H1 (cell line): ENCODE measurements around the gene CHP2. TPM values are rescaled to one million over a fixed set of nuclear protein-coding genes. Genes with fewer than 3 reads are reported as not detected.

ENCODE experiments used
- FOSL1 ChIP-seq: IDR thresholded peaks from 2 replicates; pipeline ENCODE4 v1.6.1; 2011; ENCODE audit warnings: mild to moderate bottlenecking, low read depth, low read length, moderate library complexity; ENCODE audit not compliant: insufficient read depth
- GABPA ChIP-seq: IDR thresholded peaks from 2 replicates; pipeline ENCODE4 v1.6.1; 2011; ENCODE audit warnings: mild to moderate bottlenecking, low read length, moderate library complexity, borderline replicate concordance; ENCODE audit not compliant: insufficient read depth
- JUN ChIP-seq: IDR thresholded peaks from 2 replicates; pipeline ENCODE4 v1.6.1; 2011; ENCODE audit warnings: low read depth, mild to moderate bottlenecking, improper control_type of control experiment, low read length
- KDM5A ChIP-seq: fragments of 200-600 bp; IDR thresholded peaks from 2 replicates; pipeline ENCODE4 v1.7.1; 2012; ENCODE audit warnings: mild to moderate bottlenecking, low read length, inconsistent platforms, mixed read lengths
- RBBP5 ChIP-seq: IDR thresholded peaks from 2 replicates; pipeline ENCODE4 v1.7.1; 2012; ENCODE audit warnings: low read depth, mild to moderate bottlenecking, inconsistent platforms, low read length, moderate library complexity, borderline replicate concordance
- polyA plus RNA-seq, 7 experiments: library from polyadenylated mRNA; depleted of rRNA in 3 of 7; stranded (reverse) in 5 of 7; unstranded in 2 of 7; fragments of >200 nt in 5 of 7; fragments of 200-250 nt in 2 of 7; gene quantifications; 1 replicate in 5 of 7; 2 replicates in 1 of 7; 4 replicates in 1 of 7; pipeline versions ENCODE4 v1.2.1 to v1.2.3, GENCODE V29; 2011 to 2013; ENCODE audit warnings: missing spikeins in 2 of 7, mixed read lengths in 2 of 7
- total RNA-seq: library from RNA; stranded (reverse); fragmentation: NEBNext Ultra II Directional; extraction: Animal tissue kit (Norgen Biotek cat#: 25700); gene quantifications from 2 replicates; pipeline ENCODE4 v1.2.1, GENCODE V29; 2021
- TF ChIP-seq, protein P1 (sequence below): fragments of 300-600 bp; sonication (generic); IDR thresholded peaks from 2 replicates; pipeline ENCODE4 v1.7.1; 2012; ENCODE audit warnings: low read length, moderate library complexity, mild to moderate bottlenecking, inconsistent platforms; ENCODE audit not compliant: insufficient replicate concordance
- TF ChIP-seq, protein P2 (sequence below), 3 experiments: IDR thresholded peaks; 1 replicate in 2 of 3; 2 replicates in 1 of 3; pipeline versions ENCODE4 v1.5.1 to v1.6.1; 2011; ENCODE audit warnings: low read length in 3 of 3, mild to moderate bottlenecking in 3 of 3, inconsistent platforms in 2 of 3, low read depth in 1 of 3, moderate library complexity in 1 of 3; ENCODE audit not compliant: insufficient read depth in 1 of 3; ENCODE audit errors: control extremely low read depth in 1 of 3

CHP2 gene
- total and polyA plus RNA-seq, 2 of the 8 experiments (the other 6 are each of a cell fraction or from before 2014, with no cell fraction given) = 1.3 to 1.6 TPM

DNA sequence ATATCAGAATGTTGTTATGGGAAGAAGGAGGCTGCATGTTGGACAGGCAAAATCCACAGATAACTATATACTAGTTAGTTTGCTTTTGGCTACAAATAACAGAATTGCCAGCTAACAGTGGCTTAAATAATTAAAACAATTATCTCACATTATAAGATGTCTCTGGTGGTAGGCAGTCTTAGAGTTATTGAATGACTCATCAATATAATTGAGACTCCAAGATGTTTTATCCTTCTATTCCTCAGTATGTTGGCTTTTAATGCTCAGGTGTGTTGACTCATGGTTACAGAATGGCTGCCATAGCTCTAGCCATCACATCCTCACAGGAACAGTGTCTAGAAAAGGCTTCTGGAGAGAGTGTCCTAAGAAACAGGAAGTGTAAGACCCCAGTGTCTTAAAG lies 11.1 kb downstream of the CHP2 start (continued):
- TF ChIP-seq, protein P1, sequence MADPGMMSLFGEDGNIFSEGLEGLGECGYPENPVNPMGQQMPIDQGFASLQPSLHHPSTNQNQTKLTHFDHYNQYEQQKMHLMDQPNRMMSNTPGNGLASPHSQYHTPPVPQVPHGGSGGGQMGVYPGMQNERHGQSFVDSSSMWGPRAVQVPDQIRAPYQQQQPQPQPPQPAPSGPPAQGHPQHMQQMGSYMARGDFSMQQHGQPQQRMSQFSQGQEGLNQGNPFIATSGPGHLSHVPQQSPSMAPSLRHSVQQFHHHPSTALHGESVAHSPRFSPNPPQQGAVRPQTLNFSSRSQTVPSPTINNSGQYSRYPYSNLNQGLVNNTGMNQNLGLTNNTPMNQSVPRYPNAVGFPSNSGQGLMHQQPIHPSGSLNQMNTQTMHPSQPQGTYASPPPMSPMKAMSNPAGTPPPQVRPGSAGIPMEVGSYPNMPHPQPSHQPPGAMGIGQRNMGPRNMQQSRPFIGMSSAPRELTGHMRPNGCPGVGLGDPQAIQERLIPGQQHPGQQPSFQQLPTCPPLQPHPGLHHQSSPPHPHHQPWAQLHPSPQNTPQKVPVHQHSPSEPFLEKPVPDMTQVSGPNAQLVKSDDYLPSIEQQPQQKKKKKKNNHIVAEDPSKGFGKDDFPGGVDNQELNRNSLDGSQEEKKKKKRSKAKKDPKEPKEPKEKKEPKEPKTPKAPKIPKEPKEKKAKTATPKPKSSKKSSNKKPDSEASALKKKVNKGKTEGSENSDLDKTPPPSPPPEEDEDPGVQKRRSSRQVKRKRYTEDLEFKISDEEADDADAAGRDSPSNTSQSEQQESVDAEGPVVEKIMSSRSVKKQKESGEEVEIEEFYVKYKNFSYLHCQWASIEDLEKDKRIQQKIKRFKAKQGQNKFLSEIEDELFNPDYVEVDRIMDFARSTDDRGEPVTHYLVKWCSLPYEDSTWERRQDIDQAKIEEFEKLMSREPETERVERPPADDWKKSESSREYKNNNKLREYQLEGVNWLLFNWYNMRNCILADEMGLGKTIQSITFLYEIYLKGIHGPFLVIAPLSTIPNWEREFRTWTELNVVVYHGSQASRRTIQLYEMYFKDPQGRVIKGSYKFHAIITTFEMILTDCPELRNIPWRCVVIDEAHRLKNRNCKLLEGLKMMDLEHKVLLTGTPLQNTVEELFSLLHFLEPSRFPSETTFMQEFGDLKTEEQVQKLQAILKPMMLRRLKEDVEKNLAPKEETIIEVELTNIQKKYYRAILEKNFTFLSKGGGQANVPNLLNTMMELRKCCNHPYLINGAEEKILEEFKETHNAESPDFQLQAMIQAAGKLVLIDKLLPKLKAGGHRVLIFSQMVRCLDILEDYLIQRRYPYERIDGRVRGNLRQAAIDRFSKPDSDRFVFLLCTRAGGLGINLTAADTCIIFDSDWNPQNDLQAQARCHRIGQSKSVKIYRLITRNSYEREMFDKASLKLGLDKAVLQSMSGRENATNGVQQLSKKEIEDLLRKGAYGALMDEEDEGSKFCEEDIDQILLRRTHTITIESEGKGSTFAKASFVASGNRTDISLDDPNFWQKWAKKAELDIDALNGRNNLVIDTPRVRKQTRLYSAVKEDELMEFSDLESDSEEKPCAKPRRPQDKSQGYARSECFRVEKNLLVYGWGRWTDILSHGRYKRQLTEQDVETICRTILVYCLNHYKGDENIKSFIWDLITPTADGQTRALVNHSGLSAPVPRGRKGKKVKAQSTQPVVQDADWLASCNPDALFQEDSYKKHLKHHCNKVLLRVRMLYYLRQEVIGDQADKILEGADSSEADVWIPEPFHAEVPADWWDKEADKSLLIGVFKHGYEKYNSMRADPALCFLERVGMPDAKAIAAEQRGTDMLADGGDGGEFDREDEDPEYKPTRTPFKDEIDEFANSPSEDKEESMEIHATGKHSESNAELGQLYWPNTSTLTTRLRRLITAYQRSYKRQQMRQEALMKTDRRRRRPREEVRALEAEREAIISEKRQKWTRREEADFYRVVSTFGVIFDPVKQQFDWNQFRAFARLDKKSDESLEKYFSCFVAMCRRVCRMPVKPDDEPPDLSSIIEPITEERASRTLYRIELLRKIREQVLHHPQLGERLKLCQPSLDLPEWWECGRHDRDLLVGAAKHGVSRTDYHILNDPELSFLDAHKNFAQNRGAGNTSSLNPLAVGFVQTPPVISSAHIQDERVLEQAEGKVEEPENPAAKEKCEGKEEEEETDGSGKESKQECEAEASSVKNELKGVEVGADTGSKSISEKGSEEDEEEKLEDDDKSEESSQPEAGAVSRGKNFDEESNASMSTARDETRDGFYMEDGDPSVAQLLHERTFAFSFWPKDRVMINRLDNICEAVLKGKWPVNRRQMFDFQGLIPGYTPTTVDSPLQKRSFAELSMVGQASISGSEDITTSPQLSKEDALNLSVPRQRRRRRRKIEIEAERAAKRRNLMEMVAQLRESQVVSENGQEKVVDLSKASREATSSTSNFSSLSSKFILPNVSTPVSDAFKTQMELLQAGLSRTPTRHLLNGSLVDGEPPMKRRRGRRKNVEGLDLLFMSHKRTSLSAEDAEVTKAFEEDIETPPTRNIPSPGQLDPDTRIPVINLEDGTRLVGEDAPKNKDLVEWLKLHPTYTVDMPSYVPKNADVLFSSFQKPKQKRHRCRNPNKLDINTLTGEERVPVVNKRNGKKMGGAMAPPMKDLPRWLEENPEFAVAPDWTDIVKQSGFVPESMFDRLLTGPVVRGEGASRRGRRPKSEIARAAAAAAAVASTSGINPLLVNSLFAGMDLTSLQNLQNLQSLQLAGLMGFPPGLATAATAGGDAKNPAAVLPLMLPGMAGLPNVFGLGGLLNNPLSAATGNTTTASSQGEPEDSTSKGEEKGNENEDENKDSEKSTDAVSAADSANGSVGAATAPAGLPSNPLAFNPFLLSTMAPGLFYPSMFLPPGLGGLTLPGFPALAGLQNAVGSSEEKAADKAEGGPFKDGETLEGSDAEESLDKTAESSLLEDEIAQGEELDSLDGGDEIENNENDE = no peak
- TF ChIP-seq JUN (no peak), RBBP5 (no peak), KDM5A (no peak), GABPA (no peak), FOSL1 (no peak)
- TF ChIP-seq, protein P2, sequence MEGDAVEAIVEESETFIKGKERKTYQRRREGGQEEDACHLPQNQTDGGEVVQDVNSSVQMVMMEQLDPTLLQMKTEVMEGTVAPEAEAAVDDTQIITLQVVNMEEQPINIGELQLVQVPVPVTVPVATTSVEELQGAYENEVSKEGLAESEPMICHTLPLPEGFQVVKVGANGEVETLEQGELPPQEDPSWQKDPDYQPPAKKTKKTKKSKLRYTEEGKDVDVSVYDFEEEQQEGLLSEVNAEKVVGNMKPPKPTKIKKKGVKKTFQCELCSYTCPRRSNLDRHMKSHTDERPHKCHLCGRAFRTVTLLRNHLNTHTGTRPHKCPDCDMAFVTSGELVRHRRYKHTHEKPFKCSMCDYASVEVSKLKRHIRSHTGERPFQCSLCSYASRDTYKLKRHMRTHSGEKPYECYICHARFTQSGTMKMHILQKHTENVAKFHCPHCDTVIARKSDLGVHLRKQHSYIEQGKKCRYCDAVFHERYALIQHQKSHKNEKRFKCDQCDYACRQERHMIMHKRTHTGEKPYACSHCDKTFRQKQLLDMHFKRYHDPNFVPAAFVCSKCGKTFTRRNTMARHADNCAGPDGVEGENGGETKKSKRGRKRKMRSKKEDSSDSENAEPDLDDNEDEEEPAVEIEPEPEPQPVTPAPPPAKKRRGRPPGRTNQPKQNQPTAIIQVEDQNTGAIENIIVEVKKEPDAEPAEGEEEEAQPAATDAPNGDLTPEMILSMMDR (IDR thresholded peaks at IDR 0.05; ENCODE audit: control extremely low read depth in 1 of 3, insufficient read depth in 1 of 3, low read depth in 1 of 3, low read length in 3 of 3) = no peak
